HG03025 (cell line): Measurements from ENCODE around the gene UBE2J2.
A peak's percentile ranks its signal among the peaks of the same experiment; 100 is the strongest.
"Not testable (repeated sequence)": the region's sequence is repeated elsewhere in the genome, so short reads cannot be mapped to it uniquely, and the experiment has no call there.

Experiments used
- ATAC-seq: cut with Tn5 transposase; IDR thresholded peaks from one replicate; pipeline ENCODE4 v1.9.1; 2021; ENCODE audit warnings: mild to moderate bottlenecking, moderate library complexity; ENCODE audit not compliant: unreplicated experiment, low FRiP score

The UBE2J2 gene

DNA sequence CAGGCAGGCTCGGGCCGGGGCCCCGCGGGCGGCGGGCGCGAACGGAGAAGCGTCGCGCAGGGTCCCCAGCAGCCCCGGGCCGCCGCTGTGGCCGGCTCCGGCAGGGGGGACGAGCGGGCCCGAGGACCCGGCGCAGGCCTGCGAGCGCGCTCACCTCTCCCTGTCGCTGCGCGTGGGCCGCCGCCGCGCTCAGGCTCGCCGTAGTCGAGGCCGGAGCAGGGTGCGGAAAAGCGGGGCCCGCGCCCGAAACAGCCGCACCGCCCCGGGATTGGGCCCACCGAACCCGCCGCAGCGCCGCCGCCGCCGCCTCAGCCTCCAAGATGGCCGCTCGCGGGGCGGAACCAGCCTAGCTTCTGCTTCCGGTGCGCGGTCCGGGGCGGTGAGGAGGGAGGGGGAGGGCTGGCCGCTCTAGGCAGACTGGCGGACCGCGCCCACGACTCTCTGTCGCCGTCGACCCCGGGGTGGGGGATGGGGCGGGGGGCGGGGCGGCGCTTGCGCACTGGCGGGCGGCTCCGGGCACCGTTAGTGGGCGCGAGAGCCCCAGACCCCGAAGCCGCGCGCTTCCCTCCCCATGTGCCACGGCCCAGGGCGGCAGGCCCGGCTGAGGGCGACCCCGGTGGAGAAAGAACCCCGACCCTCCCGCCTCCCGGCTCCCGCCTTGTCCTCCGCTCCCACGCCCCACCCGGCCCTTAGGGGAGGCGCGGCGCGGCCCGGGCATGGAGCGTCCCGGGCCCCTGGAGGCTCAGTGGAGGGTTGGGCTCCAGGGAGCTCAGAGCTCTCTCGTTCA is at the start of gene UBE2J2:
Gene UBE2J2 (minus strand): TSS at position 343 of the 787 bp plus-strand sequence. CDS start 5,862 bp downstream, outside the sequence.
- ATAC-seq: peak; percentile 77

DNA sequence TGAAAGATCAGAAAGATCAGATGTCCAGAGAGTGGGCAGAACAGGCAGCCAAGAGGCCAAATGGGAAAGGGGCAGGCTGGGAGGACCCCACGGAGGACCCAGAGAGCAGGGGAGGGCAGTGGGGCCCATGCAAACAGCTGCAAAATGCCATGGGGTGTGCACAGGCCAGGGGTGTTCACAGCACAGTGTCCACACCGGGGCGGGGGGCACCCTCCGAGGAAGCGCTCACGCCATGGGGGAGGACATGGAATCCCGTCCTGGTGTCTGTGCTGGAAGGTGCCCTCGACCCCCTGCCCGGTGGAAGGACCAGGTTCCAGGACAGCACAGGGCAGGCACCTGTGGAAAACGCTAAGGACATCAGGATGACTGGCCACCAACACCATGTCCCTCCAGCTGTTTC is 49.3 kb upstream of the UBE2J2 start:
- no peak for ATAC-seq

DNA sequence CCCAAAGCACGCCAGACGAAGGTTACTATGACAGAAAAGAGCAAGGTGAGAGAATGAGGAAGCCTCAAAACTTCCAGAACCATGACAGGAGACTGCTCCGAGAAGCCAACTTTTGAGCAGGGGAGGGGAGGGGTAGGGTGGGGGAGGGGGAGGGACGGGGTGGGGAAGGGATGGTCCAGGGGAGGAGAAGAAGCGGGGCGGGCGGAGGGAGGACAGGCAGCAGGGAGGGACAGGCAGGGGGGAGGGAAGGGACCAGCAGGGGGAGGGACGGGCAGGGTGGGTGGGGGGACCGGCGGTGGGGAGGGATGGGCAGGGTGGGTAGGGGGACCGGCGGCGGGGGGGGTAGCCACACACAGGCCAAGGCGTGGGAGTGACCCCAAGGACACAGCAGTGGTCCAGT is 48.8 kb upstream of the UBE2J2 start:
- ATAC-seq: no peak

DNA sequence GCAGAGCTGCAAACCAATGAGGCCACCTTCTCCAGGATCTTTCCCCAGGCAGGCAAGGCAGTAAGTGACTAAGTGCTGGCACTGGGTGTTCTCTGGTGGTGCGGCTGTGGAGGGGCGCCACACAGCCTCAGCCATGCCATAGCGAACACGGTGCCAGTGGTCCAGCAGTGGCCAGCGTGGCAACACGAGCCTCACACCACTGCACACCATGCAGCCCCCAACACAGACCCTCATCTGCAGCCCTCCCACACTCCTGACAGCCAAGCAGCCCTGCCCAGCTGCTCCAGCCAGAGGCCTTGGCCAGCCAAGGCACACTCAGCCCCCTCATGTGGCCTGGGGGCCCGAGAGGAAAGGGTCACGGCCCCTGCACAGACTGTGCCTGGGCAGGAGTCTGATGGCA is 47.8 kb upstream of the UBE2J2 start:
- no peak for ATAC-seq

DNA sequence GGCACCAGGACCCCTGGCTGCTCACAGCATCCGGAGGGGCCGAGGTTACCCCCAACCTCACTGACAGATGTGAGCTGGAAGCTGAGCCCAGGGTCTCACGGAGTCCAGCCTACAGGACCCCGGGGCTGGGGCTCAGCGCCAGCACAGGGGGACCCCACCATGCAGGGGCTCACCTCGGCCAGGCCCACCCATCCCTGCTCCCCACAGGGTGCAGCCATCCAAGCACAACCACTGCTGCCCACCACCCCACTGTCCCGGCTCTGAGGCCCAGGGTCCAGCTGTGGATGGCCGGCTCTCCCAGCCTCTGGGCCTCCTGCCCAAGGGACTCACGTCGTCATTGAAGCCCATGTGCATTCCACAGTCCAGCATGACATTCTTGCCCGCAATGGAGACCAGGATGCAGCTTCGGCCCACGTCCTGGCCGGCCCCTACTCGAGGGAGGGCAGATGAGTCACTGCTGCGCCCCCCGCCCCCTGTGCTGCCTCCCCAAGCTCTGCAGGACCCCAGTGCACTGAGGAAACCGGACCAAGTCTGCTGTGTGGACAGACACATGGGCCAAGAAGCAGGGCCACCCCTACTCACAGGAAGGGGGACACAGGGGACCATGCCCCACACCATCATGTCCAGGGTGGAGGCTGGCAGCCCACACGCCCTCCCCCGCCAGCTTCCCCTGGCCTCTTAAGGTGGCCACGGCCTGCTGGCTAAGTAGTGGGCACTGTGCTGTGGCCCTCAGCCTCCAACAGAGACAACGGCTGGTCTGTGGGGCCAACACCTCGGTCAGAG is 47.2 kb upstream of the UBE2J2 start:
- no peak for ATAC-seq

DNA sequence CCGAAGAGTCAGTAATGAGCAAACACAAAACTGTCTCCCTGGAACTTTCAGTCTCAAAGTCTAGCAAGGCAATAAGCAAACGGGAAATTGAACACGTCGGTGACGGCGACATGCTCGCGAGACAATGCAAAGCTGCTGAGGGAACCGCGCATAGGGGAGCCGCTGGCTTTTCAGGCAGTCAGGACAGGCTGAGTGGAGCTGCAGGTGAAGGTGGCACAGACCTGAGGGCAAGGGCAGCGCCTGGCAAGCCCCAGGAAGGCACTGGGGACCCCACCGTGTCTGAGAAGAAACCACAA is 45.9 kb upstream of the UBE2J2 start:
- no peak for ATAC-seq

DNA sequence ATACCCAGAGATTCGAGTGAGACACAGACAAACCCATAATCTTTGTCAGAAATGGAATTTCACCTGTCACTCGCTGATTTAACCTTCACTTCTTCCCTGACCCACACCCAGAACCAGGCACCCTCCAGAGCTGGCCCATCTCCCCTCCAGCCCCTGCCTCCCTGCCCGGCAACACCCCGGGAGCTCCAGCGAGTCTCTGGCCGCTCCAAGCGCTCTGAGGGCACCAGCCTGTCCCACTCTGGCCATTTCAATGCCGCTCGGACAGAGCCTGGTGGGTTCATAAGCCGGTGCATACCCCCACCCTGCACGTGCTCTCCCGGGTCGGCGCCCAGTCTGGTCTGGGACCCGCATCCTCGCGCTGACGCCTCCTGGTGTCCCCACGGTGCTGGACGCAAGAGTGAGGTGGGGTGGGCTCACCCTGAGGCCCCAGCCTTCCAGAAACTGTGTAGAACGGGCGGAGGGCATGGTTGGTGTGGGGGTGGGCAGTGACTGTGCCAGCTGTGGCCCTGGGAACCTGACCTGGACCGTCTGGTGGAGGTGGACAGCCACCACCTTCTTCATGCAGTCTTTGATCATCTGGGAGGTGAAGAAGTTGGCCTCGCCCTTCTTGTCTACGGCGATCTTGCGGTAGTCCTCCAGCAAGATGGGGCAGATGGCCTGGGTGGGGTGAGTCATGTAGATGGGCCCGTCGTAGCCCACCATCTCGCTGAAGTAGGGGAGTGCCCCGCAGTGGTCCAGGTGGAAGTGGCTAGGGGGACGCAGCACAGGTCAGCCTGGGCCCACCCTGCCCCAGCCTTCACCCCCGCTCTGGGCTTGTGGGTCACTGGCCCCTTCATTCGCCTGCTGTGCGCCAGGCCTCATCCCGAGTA is 45.4 kb upstream of the UBE2J2 start:
- no peak for ATAC-seq

DNA sequence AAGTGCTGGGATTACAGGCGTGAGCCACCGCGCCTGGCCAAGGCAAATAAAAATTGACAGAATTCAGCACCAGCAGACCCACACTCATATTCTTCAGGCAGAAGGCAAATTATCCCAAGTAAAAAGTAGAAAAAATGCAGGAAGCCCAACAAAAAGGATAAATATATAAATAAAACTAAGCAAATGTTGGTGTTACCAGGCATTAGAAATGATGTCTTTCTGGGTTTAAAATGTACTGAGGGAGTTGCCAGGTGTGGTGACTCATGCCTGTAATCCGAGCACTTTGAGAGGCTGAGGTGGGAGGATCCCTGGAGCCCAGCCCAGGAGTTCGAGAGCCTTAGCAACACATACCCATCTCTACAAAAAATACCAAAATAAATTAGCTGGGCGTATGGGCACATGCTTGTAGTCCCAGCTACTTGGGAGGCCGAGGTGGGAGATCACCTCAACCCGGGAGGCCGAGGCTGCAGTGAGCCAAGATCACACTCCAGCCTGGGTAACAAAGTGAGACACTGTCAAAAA is 44.5 kb upstream of the UBE2J2 start:
- ATAC-seq: no peak

DNA sequence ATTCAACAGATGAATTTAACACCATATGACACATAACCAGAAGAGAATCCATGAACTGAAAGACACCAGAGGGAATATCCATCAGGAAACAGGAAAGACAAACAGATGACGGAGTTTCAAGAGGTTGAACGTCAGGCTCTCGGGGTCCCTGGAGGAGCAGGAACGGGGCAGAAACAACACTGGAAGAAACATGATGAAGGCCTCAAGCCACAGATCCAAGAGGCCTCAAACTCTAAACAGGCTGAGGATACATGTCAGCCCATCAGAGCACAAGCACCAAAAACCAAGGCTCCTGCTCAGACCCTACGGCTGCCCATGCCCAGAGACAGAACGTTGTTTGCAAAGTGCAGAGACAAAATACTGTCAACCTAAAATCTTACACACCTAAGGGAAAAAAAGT is 43.8 kb upstream of the UBE2J2 start:
- no peak for ATAC-seq

DNA sequence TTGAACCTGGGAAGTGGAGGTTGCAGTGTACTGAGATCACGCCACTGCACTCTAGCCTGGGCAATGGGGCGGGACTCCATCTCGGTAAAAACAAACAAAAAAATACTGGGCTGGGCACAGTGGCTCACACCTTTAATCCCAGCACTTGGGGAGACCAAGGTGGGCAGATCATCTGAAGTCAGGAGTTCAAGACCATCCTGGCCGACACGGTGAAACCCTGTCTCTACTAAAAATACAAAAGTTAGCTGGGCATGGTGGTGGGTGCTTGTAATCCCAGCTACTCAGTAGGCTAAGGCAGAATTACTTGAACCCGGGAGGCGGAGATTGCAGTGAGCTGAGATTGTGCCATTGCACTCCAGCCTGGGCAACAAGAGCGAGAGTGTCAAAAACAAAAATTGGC is 42.5 kb upstream of the UBE2J2 start:
- not testable (repeated sequence) for ATAC-seq

DNA sequence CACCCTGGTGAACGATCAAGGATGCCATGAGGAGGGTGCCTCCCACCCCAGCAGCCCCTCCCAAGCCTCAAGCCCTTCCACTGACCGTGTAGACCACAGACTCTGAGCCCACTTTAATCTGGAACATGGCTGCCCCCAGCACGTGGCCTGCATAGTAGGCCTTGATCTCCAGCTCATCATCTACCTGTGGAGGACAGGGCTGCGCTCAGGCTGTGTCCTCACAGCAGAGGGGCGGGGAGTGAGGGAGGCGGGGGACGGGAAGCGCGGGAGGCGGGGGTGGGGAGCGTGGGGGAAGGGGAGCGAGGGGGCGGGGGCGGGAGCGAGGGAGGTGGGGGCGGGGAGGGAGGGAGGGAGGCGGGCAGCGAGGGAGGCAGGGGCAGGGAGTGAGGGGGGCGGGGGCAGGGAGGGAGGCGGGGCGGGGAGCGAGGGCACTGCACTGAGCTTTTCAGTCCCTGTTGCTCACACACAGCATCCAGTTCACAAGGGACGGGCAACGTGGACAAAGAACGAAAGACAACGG is 41.8 kb upstream of the UBE2J2 start:
- no peak for ATAC-seq

DNA sequence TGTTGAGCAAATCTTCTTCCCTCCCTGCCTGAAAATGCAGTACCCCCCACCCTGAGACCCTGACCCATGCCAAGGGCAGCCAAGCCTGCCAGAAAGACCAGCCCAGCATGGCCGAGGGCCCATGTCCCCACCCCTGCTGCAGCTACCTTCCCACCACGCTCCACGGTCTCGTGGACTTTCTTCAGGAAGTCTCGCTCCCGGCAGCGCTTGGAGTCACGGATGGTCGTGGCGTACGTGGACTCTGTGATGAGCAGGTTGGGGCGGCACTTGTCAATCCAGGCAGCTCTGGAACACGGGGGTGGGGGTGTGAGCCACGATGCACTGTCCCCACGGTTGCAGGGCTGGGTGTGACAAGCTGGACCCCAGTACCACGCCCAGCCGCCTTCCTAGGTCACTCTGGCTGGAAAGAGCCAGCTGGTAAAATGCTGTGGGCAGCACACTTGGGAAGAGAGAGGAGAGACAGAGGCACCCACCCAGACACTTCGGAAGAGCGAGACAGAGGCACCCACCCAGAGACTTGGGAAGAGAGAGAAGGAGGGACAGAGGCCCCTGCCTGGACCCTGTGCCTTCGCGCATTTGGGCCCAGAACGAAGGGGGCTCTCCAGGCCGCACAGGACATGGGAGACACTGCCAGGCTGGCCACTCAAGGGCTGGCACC is 41.2 kb upstream of the UBE2J2 start:
- ATAC-seq: no peak

DNA sequence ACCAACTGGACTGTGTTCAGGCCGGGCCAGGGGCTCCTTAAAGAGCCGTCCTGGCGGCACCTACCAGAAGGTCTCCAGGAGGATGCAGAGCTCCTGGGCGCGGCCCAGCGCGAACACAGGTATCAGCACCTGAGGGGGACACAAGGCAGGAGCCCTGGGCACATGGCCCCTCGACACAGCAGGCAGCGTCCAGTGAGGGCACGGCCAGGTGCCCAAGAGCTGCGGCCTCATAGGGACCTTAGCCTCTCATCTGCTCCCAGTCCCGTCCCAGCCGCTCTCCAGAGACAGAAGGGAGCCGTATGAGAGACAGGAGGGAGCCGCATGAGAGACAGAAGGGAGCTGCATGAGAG is 40.6 kb upstream of the UBE2J2 start:
- ATAC-seq: no peak

DNA sequence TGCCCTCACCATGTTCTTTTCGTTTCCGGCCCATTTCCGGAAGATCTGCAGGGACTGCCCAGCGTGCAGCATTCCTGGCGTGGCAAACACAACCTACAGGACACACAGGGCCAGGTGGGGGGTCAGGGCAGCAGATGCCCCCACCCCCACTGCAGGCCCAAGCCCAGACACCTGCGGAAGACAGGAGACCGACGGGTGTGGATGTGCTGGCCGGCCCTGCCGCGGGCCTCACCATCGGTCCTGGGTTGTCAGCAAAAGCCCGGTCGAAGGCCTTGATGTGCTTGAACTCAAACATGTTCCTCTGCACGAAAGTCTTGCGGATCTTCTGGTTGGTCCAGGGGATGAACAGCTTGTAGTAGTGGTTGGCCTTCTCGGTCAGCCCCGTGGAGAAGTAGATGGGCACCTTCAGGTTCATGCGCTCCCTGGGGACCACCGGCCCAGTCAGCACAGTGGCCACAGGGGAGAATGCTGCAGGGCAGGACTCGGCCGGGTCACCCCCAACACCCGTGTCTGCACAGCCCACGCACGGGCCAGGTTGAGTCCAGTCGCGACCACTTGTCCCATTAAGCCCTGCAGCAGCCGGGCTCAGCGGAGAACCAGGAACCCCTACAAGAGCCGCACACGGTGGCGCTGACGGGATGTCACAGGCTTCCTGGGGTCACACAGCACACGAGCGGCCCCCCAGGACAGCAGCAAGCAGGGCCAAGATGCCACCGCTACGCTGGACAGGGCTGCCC is 40.0 kb upstream of the UBE2J2 start:
- no peak for ATAC-seq

DNA sequence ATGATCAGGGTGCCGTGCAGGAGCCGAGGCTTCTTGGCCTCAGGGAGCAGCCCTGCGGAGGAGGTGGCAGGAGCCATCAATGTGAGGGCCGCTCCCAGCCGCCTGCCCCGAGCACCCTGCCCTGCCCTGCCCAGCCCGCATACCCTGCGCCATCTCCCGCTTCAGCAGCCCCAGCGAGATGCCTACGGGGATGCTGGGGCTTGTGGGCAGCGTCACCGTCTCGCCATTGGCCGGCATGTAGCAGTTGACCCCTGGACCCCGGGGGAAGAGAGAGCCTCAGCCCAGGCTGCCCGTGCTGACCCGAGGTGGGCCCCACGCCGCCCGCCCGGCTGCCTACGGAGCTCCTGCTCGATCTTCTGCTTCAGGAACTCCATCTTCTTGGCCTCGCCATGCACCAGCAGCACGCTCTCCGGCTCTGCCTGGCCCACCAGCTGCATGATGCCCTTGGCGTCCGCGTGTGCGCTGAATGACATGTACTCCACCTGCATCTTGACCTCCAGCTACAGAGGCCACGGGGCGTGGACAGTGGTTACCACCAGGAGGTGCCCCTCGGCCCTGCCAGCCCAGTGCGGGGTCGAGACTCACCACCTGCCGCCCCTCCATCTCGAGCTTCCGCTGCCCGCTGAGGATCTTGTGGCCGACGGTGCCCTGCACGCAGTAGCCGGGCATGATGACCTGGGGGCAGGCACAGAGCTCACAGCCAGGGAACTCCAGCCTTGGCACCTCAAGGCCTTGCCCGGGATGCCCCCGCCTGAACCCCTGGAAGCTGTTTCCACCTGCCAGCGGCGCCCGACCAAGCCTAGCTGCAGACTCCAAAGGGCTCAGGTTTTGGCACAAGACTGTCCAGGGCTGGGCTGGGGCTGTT is 39.0 kb upstream of the UBE2J2 start:
- no peak for ATAC-seq

DNA sequence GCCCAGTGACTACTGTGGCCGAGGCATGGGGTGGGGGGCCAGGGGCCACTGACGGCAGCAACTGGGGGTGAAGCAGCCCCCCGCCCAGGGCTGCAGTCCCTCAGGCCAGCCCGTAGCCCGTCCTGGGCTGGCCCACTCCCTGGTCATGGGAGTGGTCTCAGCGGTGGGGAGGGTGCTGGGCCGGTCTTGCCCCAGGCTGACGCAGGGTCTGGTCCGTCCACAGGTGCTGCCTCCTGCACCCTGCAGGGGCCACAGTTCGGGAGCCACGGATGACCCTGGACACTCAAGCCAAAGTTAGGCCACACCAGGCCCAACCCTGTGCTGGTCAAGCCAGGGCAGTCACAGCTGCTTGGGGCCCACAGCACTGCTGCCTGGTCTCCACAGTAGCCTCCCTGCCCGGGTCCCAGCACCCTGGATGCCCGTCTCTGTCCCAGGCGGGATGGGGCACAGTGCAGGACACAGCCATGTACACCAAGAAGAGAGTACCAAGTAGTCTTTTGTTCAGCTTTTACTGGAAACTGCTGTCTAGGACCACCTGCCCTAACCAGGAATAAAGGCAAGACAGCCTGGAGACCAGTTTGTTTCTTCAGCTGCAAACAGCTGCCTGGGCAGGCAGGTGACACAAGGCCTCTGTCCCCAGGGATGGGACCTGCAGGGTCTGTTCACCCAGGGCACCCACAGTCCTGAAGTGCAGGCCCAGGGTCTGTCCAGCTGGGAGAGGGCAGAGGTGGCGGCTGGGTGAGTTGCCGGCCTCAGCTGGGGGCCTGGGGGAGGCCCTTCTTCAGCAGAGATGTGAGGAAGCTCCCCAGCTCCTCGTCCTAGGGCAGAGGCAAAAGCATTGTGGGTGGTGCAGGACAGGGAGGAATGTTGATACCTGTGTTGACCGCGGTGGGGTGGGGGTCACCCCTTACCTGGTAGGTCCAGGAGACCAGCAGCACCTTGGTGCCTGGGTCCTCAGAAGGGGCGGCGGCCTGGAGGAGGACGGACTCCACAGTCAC is 37.8 kb upstream of the UBE2J2 start:
- ATAC-seq: no peak

DNA sequence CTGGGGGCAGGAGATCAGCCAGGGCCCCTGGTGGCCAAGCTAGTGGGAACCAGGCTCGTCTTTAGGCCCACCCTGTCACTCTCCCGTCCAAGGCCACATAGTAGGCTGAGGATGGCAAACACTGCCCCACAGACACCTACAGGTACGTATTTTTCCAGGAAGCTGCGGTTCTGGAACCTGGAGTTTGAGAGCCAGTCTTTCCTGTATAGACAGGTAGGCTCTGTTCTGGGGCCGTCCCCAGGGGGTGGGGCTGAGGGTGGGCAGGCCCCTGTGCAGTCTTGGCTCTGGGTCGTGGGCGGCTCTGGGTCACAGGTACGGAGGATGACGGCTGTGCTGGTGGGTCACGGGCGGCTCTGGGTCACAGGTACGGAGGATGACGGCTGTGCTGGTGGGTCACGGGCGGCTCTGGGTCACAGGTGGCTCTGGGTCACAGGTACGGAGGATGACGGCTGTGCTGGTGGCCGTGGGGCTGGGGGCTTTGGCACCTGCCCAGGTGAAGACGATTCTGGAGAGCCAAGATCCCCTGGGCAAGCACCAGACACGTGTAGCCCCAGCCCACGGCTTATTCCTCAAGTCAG is 36.9 kb upstream of the UBE2J2 start:
- no peak for ATAC-seq
